ENCODE data around the gene DSTN.

DSTN gene

GRCh38 chr20:17562804-17563305 lies 7.0 kb upstream of the DSTN start:
- H3K79me2 ChIP-seq (ENCODE audit: insufficient read depth, low read length) = no peaks in the 10 kb centered on the region
- no peaks in the 10 kb centered on the region for H4K20me1 ChIP-seq (ENCODE audit: insufficient read depth, low read length)
- H3K9me3 ChIP-seq (ENCODE audit: low read length) = no peaks in the 10 kb centered on the region
- H3K9ac ChIP-seq (ENCODE audit: low read length) = no peak overlapping the region
- no peaks in the 10 kb centered on the region for H3K4me1 ChIP-seq (ENCODE audit: insufficient read depth, low read length, severe bottlenecking)
- H3K4me2 ChIP-seq (ENCODE audit: low read length) = no peak overlapping the region
- H3K36me3 ChIP-seq (ENCODE audit: insufficient read depth, low read length) = no peaks in the 10 kb centered on the region
- H3K4me3 ChIP-seq (ENCODE audit: low read depth, low read length, poor library complexity, severe bottlenecking) = no peak overlapping the region
- no peak for TF ChIP-seq CTCF (IDR thresholded peaks at IDR 0.05; ENCODE audit: low read length)
- no peak for TF ChIP-seq EZH2 (IDR thresholded peaks at IDR 0.05; ENCODE audit: borderline replicate concordance, low read length)
- no peaks in the 10 kb centered on the region for H3K27me3 ChIP-seq (ENCODE audit: insufficient read depth, low read length)
- no peaks in the 10 kb centered on the region for H3K9me2 ChIP-seq (ENCODE audit: low read depth, low read length)
- no peaks in the 10 kb centered on the region for H3F3A ChIP-seq (ENCODE audit: insufficient read depth, low read length)
- no peak overlapping the region for H3K27ac ChIP-seq (ENCODE audit: low read depth, low read length, poor library complexity, severe bottlenecking)
- no peak overlapping the region for H2AFZ ChIP-seq (ENCODE audit: low read length)

GRCh38 chr20:17565169-17565845 lies 4.6 kb upstream of the DSTN start:
- no peak overlapping the region for H3K4me2 ChIP-seq (ENCODE audit: low read length)
- no peak overlapping the region for H3K9ac ChIP-seq (ENCODE audit: low read length)

GRCh38 chr20:17566345-17566744 lies 3.5 kb upstream of the DSTN start:
- Histone ChIP-seq H3K4me2 (ENCODE audit: low read length) (no peak overlapping the region), H3K27ac (ENCODE audit: low read depth, low read length, poor library complexity, severe bottlenecking) (no peak overlapping the region), H3K4me3 (ENCODE audit: low read depth, low read length, poor library complexity, severe bottlenecking) (no peak overlapping the region), H3K9ac (ENCODE audit: low read length) (no peak overlapping the region), H2AFZ (ENCODE audit: low read length) (no peak overlapping the region), H3K9me3 (ENCODE audit: low read length) (no peaks in the 10 kb centered on the region), H3K79me2 (ENCODE audit: insufficient read depth, low read length) (no peaks in the 10 kb centered on the region), H3K27me3 (ENCODE audit: insufficient read depth, low read length) (no peaks in the 10 kb centered on the region), H4K20me1 (ENCODE audit: insufficient read depth, low read length) (no peaks in the 10 kb centered on the region), H3K4me1 (ENCODE audit: insufficient read depth, low read length, severe bottlenecking) (peaks cover 17% of the 10 kb centered on the region), H3K36me3 (ENCODE audit: insufficient read depth, low read length) (no peaks in the 10 kb centered on the region), H3F3A (ENCODE audit: insufficient read depth, low read length) (no peaks in the 10 kb centered on the region; the same call in 1 of the 2 replicates), H3K9me2 (ENCODE audit: low read depth, low read length) (no peaks in the 10 kb centered on the region)
- no peak for TF ChIP-seq EZH2 (IDR thresholded peaks at IDR 0.05; ENCODE audit: borderline replicate concordance, low read length)
- TF ChIP-seq CTCF (IDR thresholded peaks at IDR 0.05; ENCODE audit: low read length) = no peak

More at GRCh38 chr20:17565169-17565845, 4.6 kb upstream of the DSTN start:
- no peaks in the 10 kb centered on the region for H3K27me3 ChIP-seq (ENCODE audit: insufficient read depth, low read length)
- no peaks in the 10 kb centered on the region for H4K20me1 ChIP-seq (ENCODE audit: insufficient read depth, low read length)
- H3K36me3 ChIP-seq (ENCODE audit: insufficient read depth, low read length) = no peaks in the 10 kb centered on the region
- no peaks in the 10 kb centered on the region for H3K79me2 ChIP-seq (ENCODE audit: insufficient read depth, low read length)
- H2AFZ ChIP-seq (ENCODE audit: low read length) = no peak overlapping the region
- H3K27ac ChIP-seq (ENCODE audit: low read depth, low read length, poor library complexity, severe bottlenecking) = no peak overlapping the region
- no peaks in the 10 kb centered on the region; the same call in 1 of the 2 replicates for H3F3A ChIP-seq (ENCODE audit: insufficient read depth, low read length)
- H3K9me3 ChIP-seq (ENCODE audit: low read length) = no peaks in the 10 kb centered on the region
- TF ChIP-seq CTCF (IDR thresholded peaks at IDR 0.05; ENCODE audit: low read length) = no peak
- TF ChIP-seq EZH2 (IDR thresholded peaks at IDR 0.05; ENCODE audit: borderline replicate concordance, low read length) = no peak
- H3K9me2 ChIP-seq (ENCODE audit: low read depth, low read length) = no peaks in the 10 kb centered on the region
- no peak overlapping the region for H3K4me3 ChIP-seq (ENCODE audit: low read depth, low read length, poor library complexity, severe bottlenecking)
- peaks cover 7% of the 10 kb centered on the region for H3K4me1 ChIP-seq (ENCODE audit: insufficient read depth, low read length, severe bottlenecking)
